ENCODE results near the gene CFAP46. TPM values are rescaled to one million over a fixed set of nuclear protein-coding genes. Genes with fewer than 3 reads are reported as not detected.

CFAP46 gene
- total RNA-seq, 1 experiment from 2014 or later = 3.3 TPM

GRCh38 chr10:132776821-132777220 is 165.5 kb downstream of the CFAP46 start:
- Mint-ChIP-seq H3K27ac (no peak overlapping the region), H3K9me3 (peaks cover 11% of the 10 kb centered on the region), H3K4me3 (no peak overlapping the region), H3K36me3 (peaks cover 11% of the 10 kb centered on the region), H3K4me1 (no peaks in the 10 kb centered on the region), H3K27me3 (ENCODE audit: low read depth) (peaks cover 4% of the 10 kb centered on the region)
- CTCF ChIA-PET = interaction anchor here (0.6 to 1.5 kb wide), 2 partner anchors 31 to 122 kb away, joined by 3 to 5 read pairs; no protein-coding TSS in a partner anchor
- ATAC-seq = no peak
- TF ChIP-seq ELF4 (CRISPR knock-in tag; IDR thresholded peaks at IDR 0.05; ENCODE audit: low read depth) (no peak), CBFB (CRISPR knock-in tag; IDR thresholded peaks at IDR 0.05; ENCODE audit: low read depth) (no peak), FOXJ3 (CRISPR knock-in tag; IDR thresholded peaks at IDR 0.05; ENCODE audit: borderline replicate concordance) (no peak), EMX1 (CRISPR knock-in tag; IDR thresholded peaks at IDR 0.05) (no peak), JUN (CRISPR knock-in tag; IDR thresholded peaks at IDR 0.05) (no peak)
- DNase-seq (ENCODE audit: low spot score) = no peak
- POLR2A ChIA-PET = no interaction called here

- Mint-ChIP-seq H3K4me3 (no peak overlapping the region), H3K27me3 (ENCODE audit: low read depth) (no peaks in the 10 kb centered on the region; the same call in 1 of the 2 replicates), H3K4me1 (no peaks in the 10 kb centered on the region), H3K27ac (no peak overlapping the region), H3K9me3 (peaks cover 11% of the 10 kb centered on the region), H3K36me3 (peaks cover 13% of the 10 kb centered on the region)
- POLR2A ChIA-PET = no interaction called here
- TF ChIP-seq ZNF263 (CRISPR knock-in tag; IDR thresholded peaks at IDR 0.05; ENCODE audit: low read depth) = no peak
- TF ChIP-seq PRDM15 (CRISPR knock-in tag; IDR thresholded peaks at IDR 0.05) = no peak
- TF ChIP-seq ZNF532 (CRISPR knock-in tag; IDR thresholded peaks at IDR 0.05; ENCODE audit: borderline replicate concordance) = no peak
- no peak for TF ChIP-seq E2F1 (CRISPR knock-in tag; IDR thresholded peaks at IDR 0.05)
- TF ChIP-seq SP1 (CRISPR knock-in tag; conservative IDR thresholded peaks at IDR 0.05) = no peak
- TF ChIP-seq AR (CRISPR knock-in tag; IDR thresholded peaks at IDR 0.05) = no peak
- no peak for TF ChIP-seq ZNF138 (CRISPR knock-in tag; conservative IDR thresholded peaks at IDR 0.05)
- no peak for TF ChIP-seq ZNF219 (CRISPR knock-in tag; IDR thresholded peaks at IDR 0.05; ENCODE audit: borderline replicate concordance)
- TF ChIP-seq GRHL2 (CRISPR knock-in tag; IDR thresholded peaks at IDR 0.05; ENCODE audit: insufficient replicate concordance, severe bottlenecking) = no peak
- TF ChIP-seq NR1H2 (CRISPR knock-in tag; IDR thresholded peaks at IDR 0.05) = no peak
- no peak for TF ChIP-seq STAT6 (CRISPR knock-in tag; conservative IDR thresholded peaks at IDR 0.05; ENCODE audit: low read depth)
- TF ChIP-seq ZNF425 (CRISPR knock-in tag; conservative IDR thresholded peaks at IDR 0.05) = no peak
- DNase-seq (ENCODE audit: low spot score) (no peak), ATAC-seq (no peak)
- CTCF ChIA-PET = no interaction called here
Measured at GRCh38 chr10:132776186-132776585, 166.2 kb downstream of the CFAP46 start.
